A673 (cell line): ENCODE measurements around the gene MED27.

Experiments used
- CTCF ChIP-seq: fragments of 300-800, 200-600 bp; sonication (generic); conservative IDR thresholded peaks from 2 replicates; pipeline ENCODE4 v1.5.1; 2017; ENCODE audit warnings: low read depth, mild to moderate bottlenecking, antibody characterized with exemption, low read length, moderate library complexity, mixed read lengths
- EZH2 ChIP-seq: fragments of 200-600 bp; sonication (generic); IDR thresholded peaks from 2 replicates; pipeline ENCODE4 v1.6.1; 2017; ENCODE audit warnings: borderline replicate concordance, low read depth, mild to moderate bottlenecking, mixed read lengths, antibody characterized with exemption, low read length; ENCODE audit not compliant: poor library complexity, severe bottlenecking

DNA sequence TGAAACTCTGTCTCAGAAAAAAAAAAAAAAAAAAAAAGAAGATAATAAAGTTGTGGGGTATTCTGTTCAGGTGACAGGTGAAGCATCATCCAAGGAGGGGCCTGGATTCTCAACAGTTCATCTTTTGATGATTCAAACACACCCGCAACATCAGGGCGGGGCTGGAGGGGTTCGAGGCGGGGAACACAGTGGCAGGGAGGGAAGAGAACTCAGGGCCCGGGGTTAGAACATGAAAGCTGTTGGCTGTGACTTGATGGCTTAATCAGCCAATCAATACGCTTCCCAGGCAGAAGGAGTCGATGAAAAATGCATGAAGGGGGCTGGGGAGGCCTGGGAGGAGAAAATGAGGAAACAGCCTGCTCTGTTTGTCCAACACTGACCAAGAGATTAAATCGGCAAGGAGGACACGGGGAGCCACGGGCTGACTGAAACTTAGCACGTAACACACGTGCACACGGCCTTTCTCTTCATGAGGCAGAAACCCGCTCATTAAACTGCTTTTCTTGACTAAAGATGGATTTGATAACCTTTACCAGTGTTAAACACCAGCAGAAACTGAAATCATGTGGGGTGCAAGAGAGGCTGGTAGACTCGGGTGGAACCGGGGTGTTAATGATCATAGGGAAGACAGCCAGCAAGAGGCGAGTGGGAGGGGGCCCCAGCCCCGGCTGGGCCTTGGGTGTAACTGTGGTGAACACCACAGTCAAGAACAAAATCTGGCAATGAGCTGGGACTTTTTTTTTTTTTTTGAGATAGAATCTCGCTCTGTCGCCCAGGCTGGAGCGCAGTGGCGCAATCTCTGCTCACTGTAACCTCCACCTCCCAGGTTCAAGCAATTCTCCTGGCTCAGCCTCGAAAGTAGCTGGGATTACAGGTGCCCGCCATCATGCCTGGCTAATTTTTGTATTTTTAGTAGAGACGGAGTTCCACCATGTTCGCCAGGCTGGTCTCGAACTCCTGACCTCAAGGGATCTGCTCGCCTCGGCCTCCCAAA is 234.1 kb downstream of the MED27 start:
- TF ChIP-seq CTCF, result no peak
- no peak for TF ChIP-seq EZH2
